H1 (cell line): ENCODE results near the gene GGN. TPM values are rescaled to one million over a fixed set of nuclear protein-coding genes. Genes with fewer than 3 reads are reported as not detected.

Experiments
- KDM4A ChIP-seq: IDR thresholded peaks from one replicate; pipeline ENCODE4 v1.7.1; 2012; ENCODE audit warnings: low read depth, mild to moderate bottlenecking, moderate library complexity, low read length, inconsistent platforms; ENCODE audit not compliant: severe bottlenecking
- SIN3A ChIP-seq, 2 experiments: IDR thresholded peaks in 1 of 2; conservative IDR thresholded peaks in 1 of 2; 2 replicates each; pipeline ENCODE4 v1.6.1; 2011 to 2012; ENCODE audit warnings: low read length in 2 of 2, improper control_type of control experiment in 1 of 2, low read depth in 1 of 2, mild to moderate bottlenecking in 1 of 2
- SRF ChIP-seq: IDR thresholded peaks from 2 replicates; pipeline ENCODE4 v1.6.1; 2011; ENCODE audit warnings: mild to moderate bottlenecking, low read depth, low read length, moderate library complexity
- polyA plus RNA-seq, 7 experiments: library from polyadenylated mRNA; depleted of rRNA in 3 of 7; stranded (reverse) in 5 of 7; unstranded in 2 of 7; fragments of >200 nt in 5 of 7; fragments of 200-250 nt in 2 of 7; gene quantifications; 1 replicate in 5 of 7; 2 replicates in 1 of 7; 4 replicates in 1 of 7; pipeline versions ENCODE4 v1.2.1 to v1.2.3, GENCODE V29; 2011 to 2013; ENCODE audit warnings: missing spikeins in 2 of 7, mixed read lengths in 2 of 7
- total RNA-seq: library from RNA; stranded (reverse); fragmentation: NEBNext Ultra II Directional; extraction: Animal tissue kit (Norgen Biotek cat#: 25700); gene quantifications from 2 replicates; pipeline ENCODE4 v1.2.1, GENCODE V29; 2021

GGN gene
- total and polyA plus RNA-seq, 2 of the 8 experiments (the other 6 are each of a cell fraction or from before 2014, with no cell fraction given): 0.47 to 1.2 TPM

GRCh38 chr19:38386300-38386970 is 1.4 kb downstream of the GGN start (continued):
- no peak for TF ChIP-seq SIN3A (conservative IDR thresholded peaks at IDR 0.05 in 1 of 2, IDR thresholded peaks at IDR 0.05 in 1 of 2; ENCODE audit: low read depth in 1 of 2, low read length in 2 of 2)
- no peak for TF ChIP-seq SRF
- TF ChIP-seq KDM4A: no peak
